ENCODE results near the gene DYNC1I1. TPM values are rescaled to one million over a fixed set of nuclear protein-coding genes. Genes with fewer than 3 reads are reported as not detected.

The DYNC1I1 gene
- total and polyA plus RNA-seq, 4 donors: 0.28 to 0.67 (median 0.39) TPM

- no peak overlapping the region for H3K4me3 ChIP-seq (ENCODE audit: low read depth in 1 of 3, low read length in 3 of 3)
- peaks cover 0 to 1% (median 0%) of the 10 kb centered on the region in 4 donors for H3K4me1 ChIP-seq (ENCODE audit: control insufficient read depth in 4 of 4, insufficient read depth in 4 of 4, low read length in 3 of 4)
- WGBS: 73% methylated on average over 1 of the region's 1 CpG
- H3K27ac ChIP-seq (ENCODE audit: low read depth in 1 of 2, low read length in 2 of 2): no peak overlapping the region
- H3K9ac ChIP-seq (ENCODE audit: low read depth in 1 of 2, low read length in 2 of 2): no peak overlapping the region
- DNase-seq (ENCODE audit: low spot score): no peak
- H3K36me3 ChIP-seq (ENCODE audit: control insufficient read depth in 4 of 4, insufficient read depth in 3 of 4, low read depth in 1 of 4, low read length in 3 of 4): no peaks in the 10 kb centered on the region
- no peaks in the 10 kb centered on the region for H3K9me3 ChIP-seq (ENCODE audit: control insufficient read depth in 4 of 4, low read length in 3 of 4)
- H3K27me3 ChIP-seq (ENCODE audit: control insufficient read depth in 4 of 4, insufficient read depth in 4 of 4, low read length in 3 of 4): no peaks in the 10 kb centered on the region
- TF ChIP-seq, protein P1, sequence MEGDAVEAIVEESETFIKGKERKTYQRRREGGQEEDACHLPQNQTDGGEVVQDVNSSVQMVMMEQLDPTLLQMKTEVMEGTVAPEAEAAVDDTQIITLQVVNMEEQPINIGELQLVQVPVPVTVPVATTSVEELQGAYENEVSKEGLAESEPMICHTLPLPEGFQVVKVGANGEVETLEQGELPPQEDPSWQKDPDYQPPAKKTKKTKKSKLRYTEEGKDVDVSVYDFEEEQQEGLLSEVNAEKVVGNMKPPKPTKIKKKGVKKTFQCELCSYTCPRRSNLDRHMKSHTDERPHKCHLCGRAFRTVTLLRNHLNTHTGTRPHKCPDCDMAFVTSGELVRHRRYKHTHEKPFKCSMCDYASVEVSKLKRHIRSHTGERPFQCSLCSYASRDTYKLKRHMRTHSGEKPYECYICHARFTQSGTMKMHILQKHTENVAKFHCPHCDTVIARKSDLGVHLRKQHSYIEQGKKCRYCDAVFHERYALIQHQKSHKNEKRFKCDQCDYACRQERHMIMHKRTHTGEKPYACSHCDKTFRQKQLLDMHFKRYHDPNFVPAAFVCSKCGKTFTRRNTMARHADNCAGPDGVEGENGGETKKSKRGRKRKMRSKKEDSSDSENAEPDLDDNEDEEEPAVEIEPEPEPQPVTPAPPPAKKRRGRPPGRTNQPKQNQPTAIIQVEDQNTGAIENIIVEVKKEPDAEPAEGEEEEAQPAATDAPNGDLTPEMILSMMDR (IDR thresholded peaks at IDR 0.05; ENCODE audit: low read depth, low read length, missing input control): no peak
- TF ChIP-seq FOXA1 (IDR thresholded peaks at IDR 0.05) (no peak), EGR1 (IDR thresholded peaks at IDR 0.05; ENCODE audit: low read depth in 2 of 2) (no peak), FOXA2 (IDR thresholded peaks at IDR 0.05) (no peak), RAD21 (IDR thresholded peaks at IDR 0.05) (no peak), REST (IDR thresholded peaks at IDR 0.05) (no peak), NR2F2 (IDR thresholded peaks at IDR 0.05) (no peak), GABPA (IDR thresholded peaks at IDR 0.05 in 1 of 2, conservative IDR thresholded peaks at IDR 0.05 in 1 of 2) (no peak), SP1 (IDR thresholded peaks at IDR 0.05) (no peak), HNF4A (conservative IDR thresholded peaks at IDR 0.05) (no peak), RXRA (IDR thresholded peaks at IDR 0.05) (no peak)
- TF ChIP-seq, protein P2, sequence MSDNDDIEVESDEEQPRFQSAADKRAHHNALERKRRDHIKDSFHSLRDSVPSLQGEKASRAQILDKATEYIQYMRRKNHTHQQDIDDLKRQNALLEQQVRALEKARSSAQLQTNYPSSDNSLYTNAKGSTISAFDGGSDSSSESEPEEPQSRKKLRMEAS (IDR thresholded peaks at IDR 0.05): no peak
- TF ChIP-seq, protein P3, sequence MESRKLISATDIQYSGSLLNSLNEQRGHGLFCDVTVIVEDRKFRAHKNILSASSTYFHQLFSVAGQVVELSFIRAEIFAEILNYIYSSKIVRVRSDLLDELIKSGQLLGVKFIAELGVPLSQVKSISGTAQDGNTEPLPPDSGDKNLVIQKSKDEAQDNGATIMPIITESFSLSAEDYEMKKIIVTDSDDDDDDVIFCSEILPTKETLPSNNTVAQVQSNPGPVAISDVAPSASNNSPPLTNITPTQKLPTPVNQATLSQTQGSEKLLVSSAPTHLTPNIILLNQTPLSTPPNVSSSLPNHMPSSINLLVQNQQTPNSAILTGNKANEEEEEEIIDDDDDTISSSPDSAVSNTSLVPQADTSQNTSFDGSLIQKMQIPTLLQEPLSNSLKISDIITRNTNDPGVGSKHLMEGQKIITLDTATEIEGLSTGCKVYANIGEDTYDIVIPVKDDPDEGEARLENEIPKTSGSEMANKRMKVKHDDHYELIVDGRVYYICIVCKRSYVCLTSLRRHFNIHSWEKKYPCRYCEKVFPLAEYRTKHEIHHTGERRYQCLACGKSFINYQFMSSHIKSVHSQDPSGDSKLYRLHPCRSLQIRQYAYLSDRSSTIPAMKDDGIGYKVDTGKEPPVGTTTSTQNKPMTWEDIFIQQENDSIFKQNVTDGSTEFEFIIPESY (IDR thresholded peaks at IDR 0.05): no peak
- TF ChIP-seq, protein P4, sequence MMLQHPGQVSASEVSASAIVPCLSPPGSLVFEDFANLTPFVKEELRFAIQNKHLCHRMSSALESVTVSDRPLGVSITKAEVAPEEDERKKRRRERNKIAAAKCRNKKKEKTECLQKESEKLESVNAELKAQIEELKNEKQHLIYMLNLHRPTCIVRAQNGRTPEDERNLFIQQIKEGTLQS (IDR thresholded peaks at IDR 0.05): no peak
These were observed 224.5 kb downstream of the DYNC1I1 start for GRCh38 chr7:95996886-95997285.

- no peak overlapping the region for H3K27ac ChIP-seq (ENCODE audit: low read depth in 1 of 2, low read length in 2 of 2)
- no peak overlapping the region for H3K9ac ChIP-seq (ENCODE audit: low read depth in 1 of 2, low read length in 2 of 2)
- no peaks in the 10 kb centered on the region for H3K27me3 ChIP-seq (ENCODE audit: control insufficient read depth in 4 of 4, insufficient read depth in 4 of 4, low read length in 3 of 4)
- H3K4me3 ChIP-seq (ENCODE audit: low read depth in 1 of 3, low read length in 3 of 3): no peak overlapping the region
- H3K9me3 ChIP-seq (ENCODE audit: control insufficient read depth in 4 of 4, low read length in 3 of 4): no peaks in the 10 kb centered on the region
- H3K36me3 ChIP-seq (ENCODE audit: control insufficient read depth in 4 of 4, insufficient read depth in 3 of 4, low read depth in 1 of 4, low read length in 3 of 4): no peaks in the 10 kb centered on the region
- TF ChIP-seq RAD21 (IDR thresholded peaks at IDR 0.05): no peak
- TF ChIP-seq, protein P2 (IDR thresholded peaks at IDR 0.05): no peak
- TF ChIP-seq, protein P4 (IDR thresholded peaks at IDR 0.05): no peak
- 46% methylated on average over 1 of the region's 1 CpG for WGBS
- H3K4me1 ChIP-seq (ENCODE audit: control insufficient read depth in 4 of 4, insufficient read depth in 4 of 4, low read length in 3 of 4): peaks cover 0 to 1% (median 0%) of the 10 kb centered on the region in 4 donors
- DNase-seq (ENCODE audit: low spot score): no peak
These were observed 225.3 kb downstream of the DYNC1I1 start for GRCh38 chr7:95997632-95998031.
